OCI-M1 (cell line): Measurements from ENCODE around the gene RAMP3.
A peak's percentile ranks its signal among the peaks of the same experiment; 100 is the strongest.
"Not testable (repeated sequence)": the region's sequence is repeated elsewhere in the genome, so short reads cannot be mapped to it uniquely, and the experiment has no call there.

ENCODE experiments used
- DNase-seq: peaks from one replicate; lab custom pipeline; 2025; lab: John Stamatoyannopoulos, UW

Gene RAMP3

DNA sequence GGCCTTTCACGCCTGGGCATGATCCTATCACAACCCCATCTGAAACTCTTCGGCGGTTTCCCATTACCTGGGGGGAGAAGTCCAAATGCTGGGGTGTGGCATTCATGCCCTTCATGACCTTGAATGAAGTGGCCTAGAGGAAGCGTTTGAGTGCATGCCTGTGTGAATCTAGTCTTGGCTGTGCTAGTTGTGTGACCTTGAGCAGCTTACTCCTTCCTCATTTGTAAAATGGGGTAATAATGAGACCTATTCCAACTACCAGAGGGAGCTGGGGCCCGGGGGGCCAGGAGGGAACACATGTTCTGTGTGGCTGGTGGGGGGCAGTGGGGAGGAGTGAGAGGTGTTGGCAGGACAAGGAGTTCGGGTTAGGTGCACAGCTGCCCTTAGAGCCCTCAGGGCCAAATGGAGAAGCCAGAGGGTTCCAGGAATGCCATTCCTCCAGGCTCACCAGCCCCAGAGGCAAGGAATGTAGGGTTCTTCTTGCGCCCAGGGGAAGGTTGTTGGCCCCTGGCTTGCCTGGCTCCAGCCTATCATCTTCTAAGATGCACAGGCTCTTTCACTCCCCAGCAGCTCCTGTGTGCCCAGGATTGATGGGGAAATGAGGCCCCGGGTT lies 24.8 kb upstream of the RAMP3 start:
- no peak for DNase-seq

GRCh38 chr7:45133352-45133751 lies 24.2 kb upstream of the RAMP3 start:
- no peak for DNase-seq

GRCh38 chr7:45133877-45134276 lies 23.7 kb upstream of the RAMP3 start:
- no peak for DNase-seq

DNA sequence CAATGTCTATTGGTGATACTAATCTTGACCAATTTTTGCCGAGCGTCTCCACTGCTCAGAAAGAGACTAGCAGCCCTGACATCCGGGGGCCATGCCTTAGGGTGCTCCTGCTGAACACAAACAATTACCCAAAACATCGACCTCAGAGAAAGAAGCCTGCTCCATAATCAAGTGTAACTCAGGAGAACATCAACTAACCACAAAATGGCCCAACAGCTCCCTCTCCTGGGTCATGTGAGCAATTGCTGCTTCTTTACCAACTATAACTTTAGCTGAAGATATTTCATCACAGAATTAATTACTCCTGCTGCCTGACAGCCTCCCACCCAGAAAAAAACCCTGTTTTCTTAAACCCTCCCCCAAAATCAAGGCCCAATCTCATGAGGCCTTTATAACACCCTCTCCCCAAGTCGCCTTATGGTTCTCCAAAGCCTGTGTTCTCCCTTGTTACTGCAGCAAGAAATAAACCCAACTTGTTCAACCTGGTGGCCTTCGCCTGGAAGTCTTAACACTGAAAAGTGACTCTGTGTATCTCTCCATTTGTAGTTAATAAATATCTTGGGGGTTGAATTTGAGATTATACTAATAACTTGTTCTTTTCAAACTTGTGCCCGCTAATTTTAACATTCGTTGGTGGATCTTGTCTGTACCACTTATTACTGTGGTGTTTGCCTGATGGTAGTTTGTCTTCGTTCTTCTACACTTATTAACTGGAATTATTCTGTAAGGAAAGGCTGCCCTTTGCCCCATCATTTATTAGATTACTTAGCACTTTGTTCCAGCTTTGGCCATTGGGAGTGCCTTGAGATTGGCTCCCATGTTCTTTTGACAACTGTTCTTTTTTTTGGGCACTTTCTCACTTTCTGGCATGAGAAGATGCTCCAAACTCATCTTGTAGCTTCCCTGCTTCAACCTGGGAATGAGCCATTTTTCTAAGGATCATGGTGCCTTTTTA lies 21.2 kb upstream of the RAMP3 start:
- DNase-seq, result peak; percentile 80

- DNase-seq, result peak; percentile 46
These were observed 18.9 kb upstream of the RAMP3 start for GRCh38 chr7:45138433-45139267.

DNA sequence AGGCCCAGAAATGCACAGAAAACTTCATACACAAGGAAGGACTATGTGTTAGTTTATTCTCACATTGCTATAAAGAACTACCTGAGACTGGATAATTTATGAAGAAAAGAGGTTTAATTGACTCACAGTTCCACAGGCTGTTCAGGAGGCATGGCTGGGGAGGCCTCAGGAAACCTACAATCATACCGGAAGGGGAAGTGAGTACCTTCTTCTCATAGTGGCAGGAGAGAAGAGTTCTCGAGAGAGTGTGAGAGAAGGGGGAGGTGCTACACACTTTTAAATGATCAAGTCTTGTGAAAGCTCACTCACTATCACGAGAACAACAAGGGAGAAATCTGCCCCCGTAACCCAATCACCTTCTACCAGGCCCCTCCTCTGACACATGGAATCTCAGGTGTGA lies 16.8 kb upstream of the RAMP3 start:
- DNase-seq, result peak; percentile 7

DNA sequence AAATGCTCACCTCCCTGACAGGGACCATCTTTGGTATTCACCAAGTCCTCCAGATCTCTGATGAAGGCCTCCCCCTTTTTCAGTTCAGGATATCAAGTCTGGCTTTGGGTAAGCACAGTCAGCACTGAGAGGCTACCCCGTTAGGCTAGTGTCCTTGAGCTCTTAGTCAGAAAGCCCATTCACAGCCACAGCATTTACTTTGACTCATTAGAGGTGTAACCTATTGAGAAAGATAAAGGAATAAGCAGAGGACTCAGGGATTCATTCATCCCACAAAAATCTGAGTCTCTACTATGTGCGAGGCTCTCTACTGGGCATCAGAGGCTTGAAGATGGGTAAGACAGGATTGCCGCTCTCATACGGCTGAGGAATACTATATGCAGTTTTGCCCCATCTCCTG lies 14.0 kb upstream of the RAMP3 start:
- DNase-seq, result no peak

GRCh38 chr7:45145881-45146280 lies 11.7 kb upstream of the RAMP3 start:
- no peak for DNase-seq

DNA sequence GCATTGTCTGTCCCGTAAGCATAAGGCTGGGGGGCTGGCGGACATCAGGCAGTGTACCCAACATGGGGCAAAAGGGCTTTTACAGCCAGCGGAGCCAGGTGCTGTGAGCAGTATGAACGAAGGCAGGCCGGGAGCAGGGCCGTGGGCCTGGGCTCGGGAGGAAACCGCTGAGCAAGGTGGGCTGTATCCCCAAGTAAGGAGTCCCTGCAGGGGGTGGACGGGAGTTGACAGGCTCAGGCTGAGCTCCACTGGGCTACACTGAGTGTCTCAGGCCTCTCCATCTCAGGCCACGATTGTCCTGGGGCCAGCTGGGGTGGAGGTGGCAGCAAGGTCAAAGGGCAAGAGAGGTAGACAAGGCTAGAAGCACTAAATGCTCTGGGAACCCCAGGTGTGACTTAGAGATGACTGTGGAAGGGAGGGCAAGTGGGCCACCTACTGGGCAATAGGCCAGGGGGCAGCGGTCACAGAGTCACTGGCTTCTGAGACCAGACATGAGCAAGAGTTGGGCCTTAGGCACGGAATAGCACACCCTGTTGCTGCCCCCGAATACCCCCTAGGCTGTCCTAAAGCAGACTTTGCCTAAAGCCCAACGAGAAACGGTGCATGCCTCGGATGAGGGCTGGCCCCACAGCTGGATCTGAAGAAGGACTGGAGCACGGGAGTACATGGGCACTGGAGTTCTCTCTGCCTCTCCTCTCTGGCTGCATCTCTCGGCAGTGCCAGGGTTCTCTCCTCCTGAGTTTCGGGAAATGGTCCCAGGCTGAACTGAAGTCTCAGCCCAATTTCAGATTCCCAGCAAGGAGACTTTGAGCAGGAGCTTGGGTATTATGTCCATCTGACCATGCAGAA lies 10.8 kb upstream of the RAMP3 start:
- DNase-seq, result no peak

DNA sequence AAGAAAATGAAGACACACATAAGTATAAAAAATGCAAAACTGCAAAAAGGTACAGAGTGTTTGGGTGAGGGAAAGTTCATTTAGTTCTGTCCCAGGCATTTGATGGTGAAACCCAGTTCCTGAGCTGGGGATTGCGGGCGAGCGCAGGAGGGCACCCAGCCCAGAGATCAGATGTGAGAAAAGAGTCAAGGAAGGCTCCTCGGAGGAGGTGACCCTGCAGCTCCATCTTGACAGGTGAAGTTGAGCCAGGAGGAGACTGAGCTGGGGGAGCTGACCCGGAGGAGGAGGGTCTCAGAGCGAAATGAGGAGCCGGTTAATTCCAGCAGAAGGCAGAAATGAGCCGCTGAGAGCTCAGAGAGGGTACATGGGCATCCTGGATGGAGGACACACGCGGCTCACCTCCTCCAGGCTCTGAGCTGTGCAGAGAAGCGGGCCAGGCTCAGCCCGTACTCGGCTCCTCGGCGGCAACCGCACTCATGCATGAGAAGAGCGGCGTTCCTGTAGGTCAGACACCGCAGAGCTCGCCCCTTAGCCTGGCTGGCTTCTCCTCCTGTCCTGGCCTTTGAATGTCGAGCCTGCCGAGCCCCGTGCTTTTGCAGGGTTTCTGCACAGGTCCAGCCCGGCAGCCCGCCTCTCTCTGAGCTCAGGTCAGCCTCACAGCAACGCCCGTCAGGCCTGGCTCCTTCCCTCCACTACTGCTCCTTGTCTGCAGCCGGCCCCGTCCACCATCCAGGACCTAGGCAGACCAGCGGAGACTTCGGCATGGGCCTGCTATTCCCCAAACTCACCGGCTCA lies 9.5 kb upstream of the RAMP3 start:
- no peak for DNase-seq

GRCh38 chr7:45148653-45148973 lies 9.0 kb upstream of the RAMP3 start:
- no peak for DNase-seq

GRCh38 chr7:45149606-45150005 lies 8.0 kb upstream of the RAMP3 start:
- DNase-seq, result no peak

DNA sequence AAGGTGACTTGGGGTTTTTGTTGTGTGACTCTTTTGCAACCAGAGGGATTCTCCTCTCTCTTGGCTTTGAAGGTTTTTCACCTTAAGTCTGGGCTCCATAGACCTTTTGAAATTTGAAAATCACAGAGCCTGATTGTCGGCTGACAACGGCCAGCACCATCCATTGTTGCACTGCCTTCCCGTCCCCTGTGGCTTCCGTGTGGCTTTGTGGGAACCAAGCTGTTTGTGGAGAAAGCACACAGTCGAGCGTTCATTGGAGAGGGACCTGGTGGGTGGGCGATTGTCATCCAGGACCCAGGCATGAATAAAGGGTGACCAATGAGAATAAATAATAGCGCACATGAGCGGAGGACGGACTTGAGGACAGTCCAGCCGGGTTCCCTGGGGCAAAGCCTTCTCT lies 7.4 kb upstream of the RAMP3 start:
- no peak for DNase-seq

DNA sequence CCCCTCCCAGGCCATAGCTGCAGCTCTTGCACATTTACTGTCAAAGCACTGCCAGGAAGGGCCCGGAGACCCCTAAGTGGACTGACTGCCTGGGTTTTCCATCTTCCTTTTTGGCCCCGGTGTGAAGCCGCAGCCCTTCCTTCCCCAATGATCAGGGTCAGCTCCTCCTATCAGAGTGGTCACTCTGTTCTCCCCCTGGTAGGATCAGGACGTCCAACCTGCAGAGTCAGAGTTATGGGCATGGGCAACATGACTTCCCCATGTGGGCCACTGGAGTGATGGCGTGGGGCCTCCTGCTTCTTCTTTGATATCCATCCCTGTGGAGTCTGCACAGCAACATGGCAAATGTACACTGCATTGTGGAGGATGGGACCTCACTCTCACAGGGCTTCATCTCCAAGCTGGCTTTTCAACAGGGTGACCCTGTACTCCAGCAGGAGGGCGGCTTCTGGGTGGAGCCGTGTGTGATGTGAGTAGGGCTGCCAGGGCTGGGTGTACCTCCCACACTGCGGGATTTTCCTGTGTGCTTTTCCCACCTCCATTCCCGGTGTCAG lies 6.4 kb upstream of the RAMP3 start:
- no peak for DNase-seq

DNA sequence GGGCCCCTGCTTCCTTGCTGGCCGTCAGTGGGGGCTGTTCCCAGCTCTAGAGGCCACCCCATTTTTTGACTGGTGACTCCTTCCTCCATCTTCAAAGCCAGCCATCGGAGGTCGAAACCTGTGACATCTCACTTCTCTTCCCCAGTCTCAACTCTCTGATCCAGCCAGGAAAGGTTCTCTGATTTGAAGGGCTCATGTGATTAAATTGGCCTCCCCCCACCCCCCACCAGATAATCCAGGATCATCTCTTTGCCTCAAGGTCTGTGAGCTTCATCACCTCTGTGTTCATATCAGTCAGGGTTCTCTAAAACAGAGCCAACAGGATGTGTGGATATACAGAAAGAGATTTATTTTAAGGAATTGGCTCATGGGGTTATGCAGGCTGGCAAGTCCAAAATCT lies 5.6 kb upstream of the RAMP3 start:
- no peak for DNase-seq

- no peak for DNase-seq
These were observed 4.4 kb upstream of the RAMP3 start for GRCh38 chr7:45153233-45153632.

DNA sequence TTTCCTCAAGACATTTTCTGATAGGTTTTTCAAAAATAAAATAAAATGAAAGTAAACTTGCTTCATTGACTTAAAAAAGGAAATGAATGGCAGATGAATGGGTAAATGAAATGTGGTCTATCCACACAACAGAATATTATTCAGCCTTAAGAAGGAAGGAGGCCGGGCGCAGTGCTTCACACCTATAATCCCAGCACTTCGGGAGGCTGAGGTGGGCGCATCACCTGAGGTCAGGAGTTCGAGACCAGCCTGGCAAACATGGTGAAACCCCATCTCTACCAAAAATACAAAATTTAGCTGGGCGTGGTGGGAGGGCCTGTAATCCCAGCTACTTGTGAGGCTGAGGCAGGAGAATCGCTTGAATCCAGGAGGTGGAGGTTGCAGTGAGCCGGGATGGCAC lies 3.7 kb upstream of the RAMP3 start:
- not testable (repeated sequence) for DNase-seq

- DNase-seq, result no peak
These were observed 2.2 kb upstream of the RAMP3 start for GRCh38 chr7:45155357-45155900.

- DNase-seq, result no peak
These were observed 1.6 kb upstream of the RAMP3 start for GRCh38 chr7:45155941-45156340.

DNA sequence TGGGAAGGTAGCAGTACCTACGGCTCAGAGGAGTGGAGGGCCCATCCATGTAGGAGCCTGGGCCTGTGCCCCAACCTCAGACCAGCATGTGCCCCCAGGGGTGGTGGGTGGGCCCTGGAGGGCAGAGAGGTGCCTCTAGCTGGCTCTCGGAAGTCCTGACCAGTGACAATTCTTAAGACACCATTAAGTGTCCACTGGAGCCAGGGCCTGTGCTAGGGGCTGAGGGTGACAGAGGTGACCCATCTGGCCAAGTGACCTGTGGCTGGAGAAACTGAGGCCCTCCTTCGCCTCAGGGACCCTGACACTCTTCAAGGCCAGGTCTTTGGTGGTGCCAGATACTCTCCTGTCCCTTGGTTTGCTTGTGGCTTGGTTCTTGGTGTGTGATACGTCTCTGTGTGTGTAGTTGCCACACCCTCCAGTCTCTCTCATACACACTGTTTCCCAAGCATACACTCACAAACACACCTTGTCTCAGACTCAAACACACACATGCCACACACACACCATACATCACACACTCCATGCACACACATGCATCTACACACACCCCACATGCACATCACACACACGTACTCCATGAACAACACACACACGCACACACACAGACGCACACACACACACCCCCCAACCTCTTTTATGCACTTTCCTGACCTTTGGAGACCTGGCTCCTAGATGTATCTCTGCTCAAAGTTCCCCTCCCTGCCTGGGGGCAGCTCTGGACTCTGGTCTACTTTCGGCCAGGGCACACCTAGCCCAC lies 897 bp upstream of the RAMP3 start:
- DNase-seq, result no peak
